ENCODE measurements around the gene PTPN4. TPM values are rescaled to one million over a fixed set of nuclear protein-coding genes. Genes with fewer than 3 reads are reported as not detected.

PTPN4 gene
- total and polyA plus RNA-seq, 8 donors, result 22.0 to 48.4 (median 28.9) TPM

DNA sequence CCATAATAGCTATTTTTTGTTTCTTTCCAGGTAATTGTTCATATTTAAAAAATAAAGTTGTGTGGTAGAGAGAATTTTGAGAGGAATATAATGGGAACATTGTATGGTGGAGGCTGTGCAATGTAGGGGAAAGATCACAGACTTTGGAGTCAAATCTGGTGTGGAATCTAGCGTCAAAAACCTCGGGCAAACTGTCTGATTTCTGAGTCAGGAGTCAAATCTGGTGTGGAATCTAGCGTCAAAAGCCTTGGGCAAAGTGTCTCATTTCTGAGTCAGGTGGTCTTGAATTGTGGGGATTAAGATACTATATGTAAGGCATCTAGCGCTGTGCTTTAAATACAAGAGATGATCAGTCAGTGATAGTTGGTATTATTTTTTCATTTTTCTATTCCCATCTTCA is 5.1 kb downstream of the PTPN4 start:
- Histone ChIP-seq H3K4me3 (no peak overlapping the region), H3K9me3 (no peaks in the 10 kb centered on the region), H3K27ac (no peak overlapping the region), H3K4me1 (peaks cover 5 to 29% of the 10 kb centered on the region in 2 donors), H3K36me3 (no peaks in the 10 kb centered on the region), H3K27me3 (no peaks in the 10 kb centered on the region)
- TF ChIP-seq, protein P1, sequence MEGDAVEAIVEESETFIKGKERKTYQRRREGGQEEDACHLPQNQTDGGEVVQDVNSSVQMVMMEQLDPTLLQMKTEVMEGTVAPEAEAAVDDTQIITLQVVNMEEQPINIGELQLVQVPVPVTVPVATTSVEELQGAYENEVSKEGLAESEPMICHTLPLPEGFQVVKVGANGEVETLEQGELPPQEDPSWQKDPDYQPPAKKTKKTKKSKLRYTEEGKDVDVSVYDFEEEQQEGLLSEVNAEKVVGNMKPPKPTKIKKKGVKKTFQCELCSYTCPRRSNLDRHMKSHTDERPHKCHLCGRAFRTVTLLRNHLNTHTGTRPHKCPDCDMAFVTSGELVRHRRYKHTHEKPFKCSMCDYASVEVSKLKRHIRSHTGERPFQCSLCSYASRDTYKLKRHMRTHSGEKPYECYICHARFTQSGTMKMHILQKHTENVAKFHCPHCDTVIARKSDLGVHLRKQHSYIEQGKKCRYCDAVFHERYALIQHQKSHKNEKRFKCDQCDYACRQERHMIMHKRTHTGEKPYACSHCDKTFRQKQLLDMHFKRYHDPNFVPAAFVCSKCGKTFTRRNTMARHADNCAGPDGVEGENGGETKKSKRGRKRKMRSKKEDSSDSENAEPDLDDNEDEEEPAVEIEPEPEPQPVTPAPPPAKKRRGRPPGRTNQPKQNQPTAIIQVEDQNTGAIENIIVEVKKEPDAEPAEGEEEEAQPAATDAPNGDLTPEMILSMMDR (IDR thresholded peaks at IDR 0.05), result no peak
- ATAC-seq (no peak), DNase-seq (no peak)
- intact Hi-C loops (cut with DNase I), result no loop called here

DNA sequence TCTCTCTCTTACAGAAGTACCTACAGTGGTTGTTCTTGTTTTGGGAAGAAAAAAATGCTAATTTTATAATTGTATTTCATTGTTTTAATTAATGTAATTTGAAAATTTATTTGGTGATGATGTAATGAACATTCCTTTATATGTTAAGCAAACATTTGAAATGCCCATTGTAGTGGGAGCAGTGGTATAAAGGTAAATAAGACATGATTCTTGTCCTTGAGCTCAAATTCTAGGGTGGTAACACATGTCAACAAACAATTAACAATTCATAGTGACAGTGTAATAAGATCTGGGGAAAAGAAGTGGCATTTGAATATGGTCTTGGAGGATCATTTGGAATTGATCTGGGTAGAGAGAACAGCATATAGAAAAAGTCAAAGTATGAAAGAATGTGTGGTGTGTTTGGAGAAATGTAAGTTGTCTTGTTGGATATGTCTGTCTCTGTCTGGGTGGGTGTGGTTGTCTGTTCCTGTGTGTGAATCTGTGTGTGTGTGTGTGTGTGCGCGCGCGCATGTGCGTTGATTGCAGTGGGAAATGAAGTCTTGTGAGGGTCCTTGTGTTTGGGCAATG is 5.8 kb downstream of the PTPN4 start:
- H3K27ac ChIP-seq, result no peak overlapping the region
- no peak for DNase-seq
- no peak overlapping the region for H3K4me3 ChIP-seq
- TF ChIP-seq, protein P1 (IDR thresholded peaks at IDR 0.05), result no peak
- H3K27me3 ChIP-seq, result no peaks in the 10 kb centered on the region
- H3K36me3 ChIP-seq, result no peaks in the 10 kb centered on the region
- peaks cover 5 to 29% of the 10 kb centered on the region in 2 donors for H3K4me1 ChIP-seq
- no peak for ATAC-seq
- H3K9me3 ChIP-seq, result no peaks in the 10 kb centered on the region
- intact Hi-C loops (cut with DNase I), result no loop called here

DNA sequence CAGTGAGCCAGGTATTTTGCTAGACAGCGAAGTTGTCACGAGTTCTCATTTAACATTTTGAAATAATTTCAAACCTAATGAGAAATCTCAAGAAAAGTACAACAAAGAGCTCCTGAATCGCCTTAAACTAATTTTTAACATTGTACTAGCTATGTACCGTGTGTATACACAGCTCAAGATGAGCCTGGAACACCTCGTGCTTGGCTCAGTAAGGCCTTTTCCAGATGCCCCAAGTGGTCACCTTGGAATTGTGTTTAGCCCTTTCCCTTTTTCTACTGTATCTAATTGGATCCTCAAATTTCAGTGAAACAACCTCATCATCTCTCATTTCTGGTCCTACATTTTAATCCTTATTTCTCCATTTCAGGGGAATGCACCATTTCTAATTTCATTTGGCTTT is 7.2 kb downstream of the PTPN4 start:
- no peak for DNase-seq
- TF ChIP-seq, protein P1 (IDR thresholded peaks at IDR 0.05), result no peak
- H3K4me3 ChIP-seq, result no peak overlapping the region
- no peak for ATAC-seq
- no peaks in the 10 kb centered on the region for H3K9me3 ChIP-seq
- intact Hi-C loops (cut with DNase I), result no loop called here
- H3K4me1 ChIP-seq, result peaks cover 5 to 16% of the 10 kb centered on the region in 2 donors
- no peaks in the 10 kb centered on the region for H3K36me3 ChIP-seq
- no peaks in the 10 kb centered on the region for H3K27me3 ChIP-seq
- H3K27ac ChIP-seq, result no peak overlapping the region

DNA sequence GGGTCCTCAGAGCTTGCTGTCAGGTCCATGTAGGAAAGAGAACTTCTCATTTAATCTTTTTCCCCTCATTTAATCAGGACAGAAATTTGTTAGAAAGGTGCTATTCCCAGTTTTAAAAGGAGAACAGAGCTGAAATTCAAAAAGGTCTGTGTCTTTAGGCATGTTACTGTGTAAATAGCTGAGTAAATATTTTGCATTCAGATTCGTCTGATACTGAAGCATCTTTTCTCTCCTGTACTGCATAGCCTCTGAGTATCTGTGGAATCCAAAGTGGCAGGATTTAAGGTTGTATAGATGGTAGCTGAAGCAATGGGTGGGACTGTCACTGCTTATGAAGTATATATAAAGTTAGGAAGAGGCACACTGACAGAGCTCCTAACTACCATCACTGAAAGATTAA is 9.0 kb downstream of the PTPN4 start:
- DNase-seq (no peak), ATAC-seq (no peak)
- Histone ChIP-seq H3K4me1 (peaks cover 0 to 2% of the 10 kb centered on the region in 2 donors), H3K36me3 (no peaks in the 10 kb centered on the region), H3K27ac (no peak overlapping the region), H3K9me3 (no peaks in the 10 kb centered on the region), H3K4me3 (no peak overlapping the region), H3K27me3 (no peaks in the 10 kb centered on the region)
- intact Hi-C loops (cut with DNase I), result no loop called here
- TF ChIP-seq, protein P1 (IDR thresholded peaks at IDR 0.05), result no peak

DNA sequence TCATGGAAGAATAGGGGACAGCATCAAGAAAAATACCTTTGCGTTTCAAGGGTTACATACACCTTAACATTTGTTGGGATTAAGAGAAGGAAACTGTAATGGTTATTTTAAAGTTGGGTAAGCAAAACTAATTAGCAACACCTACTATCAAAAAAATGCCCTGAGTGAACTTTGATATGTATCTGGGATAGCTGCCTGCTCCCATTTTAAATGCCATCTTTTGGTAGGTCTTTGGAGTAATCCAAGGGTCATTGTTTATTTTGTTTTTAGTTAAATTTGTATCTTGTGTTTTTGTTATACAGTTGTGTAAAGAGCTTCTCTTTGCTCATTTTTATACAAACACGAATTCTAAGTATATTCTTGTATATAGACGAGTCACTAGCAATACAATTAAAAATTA is 9.9 kb downstream of the PTPN4 start:
- H3K4me1 ChIP-seq, result no peaks in the 10 kb centered on the region
- H3K4me3 ChIP-seq, result no peak overlapping the region
- DNase-seq, result no peak
- no peaks in the 10 kb centered on the region for H3K36me3 ChIP-seq
- H3K27ac ChIP-seq, result no peak overlapping the region
- TF ChIP-seq, protein P1 (IDR thresholded peaks at IDR 0.05), result no peak
- no peaks in the 10 kb centered on the region for H3K9me3 ChIP-seq
- ATAC-seq, result no peak
- H3K27me3 ChIP-seq, result no peaks in the 10 kb centered on the region
- intact Hi-C loops (cut with DNase I), result no loop called here

Measured in left lung (tissue), 10 donors.